DLD1 (cell line): ENCODE measurements around the gene CTDSP1.

Source experiments
- in situ Hi-C: cut with HindIII; loops from 2 replicates; pipeline ENCODE4 v1.10.0; 2017; ENCODE audit warnings: low sequenced_read_pairs

Gene CTDSP1

GRCh38 chr2:218398437-218399390, 954 bp upstream of the CTDSP1 start:
- in situ Hi-C loops: no loop called here

GRCh38 chr2:218400167-218400929, 680 bp downstream of the CTDSP1 start:
- in situ Hi-C loops: no loop called here

GRCh38 chr2:218400930-218401881, 1.5 kb downstream of the CTDSP1 start:
- in situ Hi-C loops: no loop called here

DNA sequence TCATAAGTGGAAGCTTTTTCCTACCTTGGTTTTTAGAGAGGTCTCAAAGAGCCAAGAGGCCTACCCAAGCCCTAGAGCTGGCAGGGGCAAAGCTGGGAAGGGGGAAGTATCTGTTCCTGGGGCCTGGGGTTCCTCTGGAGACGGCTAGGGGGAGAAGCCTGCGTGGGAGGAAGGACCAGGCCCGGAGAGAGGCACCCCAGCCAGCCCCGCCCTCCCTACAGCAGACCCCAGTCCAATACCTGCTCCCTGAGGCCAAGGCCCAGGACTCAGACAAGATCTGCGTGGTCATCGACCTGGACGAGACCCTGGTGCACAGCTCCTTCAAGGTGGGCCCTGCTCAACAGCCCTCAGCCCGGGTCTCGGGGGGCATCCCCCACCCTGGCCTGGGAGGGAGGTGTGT, 2.2 kb downstream of the CTDSP1 start:
- in situ Hi-C loops: no loop called here

DNA sequence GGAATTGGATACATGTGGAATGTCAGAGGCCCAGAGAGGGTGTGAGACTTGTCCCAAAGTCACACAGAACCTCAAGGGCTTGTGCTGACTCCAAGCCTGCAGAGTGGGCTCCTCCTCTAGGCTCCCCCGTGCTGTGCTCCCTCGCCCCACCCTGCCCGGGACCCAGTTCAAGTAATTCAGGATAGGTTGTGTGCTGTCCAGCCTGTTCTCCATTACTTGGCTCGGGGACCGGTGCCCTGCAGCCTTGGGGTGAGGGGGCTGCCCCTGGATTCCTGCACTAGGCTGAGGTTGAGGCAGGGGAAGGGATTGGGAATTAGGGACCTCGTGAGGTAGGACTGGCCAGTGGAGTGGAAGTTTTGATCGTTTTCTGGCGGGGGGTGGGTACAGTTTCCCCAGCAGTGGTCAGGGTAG, 2.8 kb downstream of the CTDSP1 start:
- in situ Hi-C loops: no loop called here

DNA sequence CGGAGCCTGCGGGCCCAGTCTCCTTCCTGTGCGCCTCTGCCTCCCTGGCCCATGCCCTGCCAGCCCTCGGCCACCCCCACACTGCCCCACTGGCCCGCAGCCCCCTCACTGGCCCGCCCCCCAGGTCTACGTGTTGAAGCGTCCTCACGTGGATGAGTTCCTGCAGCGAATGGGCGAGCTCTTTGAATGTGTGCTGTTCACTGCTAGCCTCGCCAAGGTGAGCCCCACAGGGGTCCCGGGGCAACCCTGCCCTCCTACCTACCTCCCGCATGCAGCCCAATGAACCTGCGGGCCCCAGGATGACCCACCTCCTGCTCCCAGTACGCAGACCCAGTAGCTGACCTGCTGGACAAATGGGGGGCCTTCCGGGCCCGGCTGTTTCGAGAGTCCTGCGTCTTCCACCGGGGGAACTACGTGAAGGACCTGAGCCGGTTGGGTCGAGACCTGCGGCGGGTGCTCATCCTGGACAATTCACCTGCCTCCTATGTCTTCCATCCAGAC, 3.3 kb downstream of the CTDSP1 start:
- in situ Hi-C loops: no loop called here

GRCh38 chr2:218403810-218404209, 4.1 kb downstream of the CTDSP1 start:
- in situ Hi-C loops: no loop called here

- in situ Hi-C loops: no loop called here
These were observed 4.8 kb downstream of the CTDSP1 start for GRCh38 chr2:218404351-218405085.

DNA sequence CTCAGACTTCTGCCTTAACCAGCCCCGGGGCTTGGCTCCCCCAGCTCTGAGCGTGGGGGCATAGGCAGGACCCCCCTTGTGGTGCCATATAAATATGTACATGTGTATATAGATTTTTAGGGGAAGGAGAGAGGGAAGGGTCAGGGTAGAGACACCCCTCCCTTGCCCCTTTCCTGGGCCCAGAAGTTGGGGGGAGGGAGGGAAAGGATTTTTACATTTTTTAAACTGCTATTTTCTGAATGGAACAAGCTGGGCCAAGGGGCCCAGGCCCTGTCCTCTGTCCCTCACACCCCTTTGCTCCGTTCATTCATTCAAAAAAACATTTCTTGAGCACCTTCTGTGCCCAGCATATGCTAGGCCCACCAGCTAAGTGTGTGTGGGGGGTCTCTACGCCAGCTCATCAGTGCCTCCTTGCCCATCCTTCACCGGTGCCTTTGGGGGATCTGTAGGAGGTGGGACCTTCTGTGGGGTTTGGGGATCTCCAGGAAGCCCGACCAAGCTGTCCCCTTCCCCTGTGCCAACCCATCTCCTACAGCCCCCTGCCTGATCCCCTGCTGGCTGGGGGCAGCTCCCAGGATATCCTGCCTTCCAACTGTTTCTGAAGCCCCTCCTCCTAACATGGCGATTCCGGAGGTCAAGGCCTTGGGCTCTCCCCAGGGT, 5.5 kb downstream of the CTDSP1 start:
- in situ Hi-C loops: no loop called here

GRCh38 chr2:218405746-218406208, 6.1 kb downstream of the CTDSP1 start:
- in situ Hi-C loops: no loop called here

DNA sequence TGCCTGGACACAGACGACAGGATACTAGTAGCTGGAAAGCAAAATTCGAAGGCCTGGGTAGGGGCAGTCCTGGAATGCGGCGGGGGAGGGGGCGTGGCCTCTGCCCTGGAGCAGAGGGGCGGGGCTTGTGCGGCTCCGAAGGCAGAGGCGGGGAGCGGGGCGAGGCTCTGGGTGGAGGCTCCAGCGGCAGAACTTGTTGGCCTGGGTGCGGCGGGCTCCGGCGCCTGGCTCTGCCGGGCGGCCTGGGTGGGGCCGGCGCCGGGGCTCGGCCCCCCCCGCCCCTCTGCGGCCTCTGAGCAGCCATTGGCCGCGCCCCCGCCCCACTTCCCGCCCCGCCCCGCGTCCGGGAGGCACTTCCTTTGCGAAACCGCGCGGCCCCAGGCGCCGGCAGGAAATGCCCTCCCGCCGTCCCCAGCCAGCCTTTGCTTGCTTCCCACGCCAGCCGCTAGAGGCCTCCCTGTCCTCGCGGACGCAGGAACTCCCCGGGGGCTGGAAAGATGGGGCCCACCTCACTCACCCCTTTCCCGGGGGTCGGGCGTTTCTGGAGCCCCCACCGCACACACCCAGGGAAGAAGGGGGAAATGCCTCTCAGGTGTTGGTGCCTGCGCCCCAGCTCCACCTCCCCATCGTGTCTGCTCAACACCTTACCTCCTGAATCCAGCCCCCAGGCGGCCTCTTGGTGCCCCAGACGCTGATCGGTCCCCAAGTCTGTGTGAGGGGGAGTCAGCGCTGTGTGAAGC, 6.7 kb downstream of the CTDSP1 start:
- in situ Hi-C loops: no loop called here

GRCh38 chr2:218406949-218407618, 7.4 kb downstream of the CTDSP1 start:
- in situ Hi-C loops: no loop called here

- in situ Hi-C loops: no loop called here
These were observed 8.0 kb downstream of the CTDSP1 start for GRCh38 chr2:218407717-218408116.

- in situ Hi-C loops: no loop called here
These were observed 18.7 kb downstream of the CTDSP1 start for GRCh38 chr2:218418321-218418716.

DNA sequence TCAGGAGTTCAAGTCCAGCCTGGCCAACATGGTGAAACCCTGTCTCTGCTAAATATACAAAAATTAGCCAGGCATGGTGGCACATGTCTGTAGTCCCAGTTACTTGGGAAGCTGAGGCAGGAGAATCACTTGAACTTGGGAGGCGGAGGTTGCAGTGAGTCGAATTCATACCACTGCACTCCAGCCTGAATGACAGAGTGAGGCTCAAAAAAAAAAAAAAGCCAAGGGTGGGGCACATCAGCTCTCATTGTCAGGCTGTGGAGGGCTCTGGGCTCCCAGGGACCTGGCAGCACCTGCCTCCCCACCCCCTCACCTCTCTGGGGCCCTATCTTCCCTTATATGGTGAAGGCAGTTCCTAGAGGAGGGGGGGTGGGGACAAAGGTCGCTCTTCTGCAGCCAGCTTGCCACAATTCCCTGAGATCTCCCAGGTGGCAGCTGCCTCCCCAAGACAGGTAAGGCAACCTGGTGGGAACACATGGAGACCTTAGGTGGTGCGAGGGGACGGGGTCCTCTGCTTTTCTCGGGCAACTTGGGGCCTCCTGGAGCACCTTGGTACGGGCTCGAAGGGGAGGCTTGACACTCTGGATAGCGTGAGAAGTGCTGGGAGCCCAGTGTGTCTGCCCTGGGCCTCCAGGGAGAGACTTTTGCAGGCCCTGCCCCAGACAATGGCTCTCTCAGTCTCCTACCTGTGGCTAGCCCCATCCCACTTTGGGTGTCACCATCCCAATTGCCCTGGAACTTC, 19.2 kb downstream of the CTDSP1 start, which contains the start of gene VIL1:
VIL1 (plus strand) TSS at position 407 of the 742 bp plus-strand sequence. CDS start 4,656 bp downstream, outside the sequence.
- in situ Hi-C loops: no loop called here

GRCh38 chr2:218419630-218420216, 20.1 kb downstream of the CTDSP1 start:
- in situ Hi-C loops: no loop called here

- in situ Hi-C loops: no loop called here
These were observed 21.4 kb downstream of the CTDSP1 start for GRCh38 chr2:218421027-218421426.
